Activated CD4-positive, alpha-beta T cell treated with anti-CD3 and anti-CD28 coated beads, Interleukin-2, Interleukin-4, amounts not matched to agents 100 ng/mL and 50 ng/mL, durations not matched to agents 16 hours and 8 hours (primary cell): ENCODE data around the gene CMTM4.

Source experiments
- DNase-seq: peaks from one replicate; pipeline ENCODE4 v3.0.0-alpha.2; 2020; ENCODE audit warnings: low spot score

Gene CMTM4

GRCh38 chr16:66566051-66566901, 130.3 kb downstream of the CMTM4 start, which contains the start of gene CMTM1:
Gene CMTM1, plus strand, starts transcription at chr16:66566439. Its CDS starts 75 bp downstream, at chr16:66566514.
- no peak for DNase-seq
